ENCODE measurements around the gene LRP4. TPM values are rescaled to one million over a fixed set of nuclear protein-coding genes. Genes with fewer than 3 reads are reported as not detected.

LRP4 gene
- total RNA-seq, 1 donor: 2.2 TPM

- Histone ChIP-seq H3K27me3 (ENCODE audit: insufficient read depth, low read length) (no peaks in the 10 kb centered on the region), H3K4me2 (ENCODE audit: insufficient read depth, low read length) (no peak overlapping the region), H4K20me1 (ENCODE audit: insufficient read depth, low read length) (no peaks in the 10 kb centered on the region), H3K27ac (ENCODE audit: low read depth, low read length) (no peak overlapping the region), H3K4me1 (ENCODE audit: insufficient read depth, low read length) (peaks cover 9% of the 10 kb centered on the region), H3K79me2 (ENCODE audit: insufficient read depth, low read length) (no peaks in the 10 kb centered on the region), H2AFZ (ENCODE audit: low read length) (no peak overlapping the region), H3K9me3 (ENCODE audit: low read depth, low read length) (no peaks in the 10 kb centered on the region), H3K4me3 (ENCODE audit: insufficient read depth, low read length) (no peak overlapping the region), H3K36me3 (ENCODE audit: insufficient read depth, low read length) (no peaks in the 10 kb centered on the region)
- no peak for TF ChIP-seq CTCF (IDR thresholded peaks at IDR 0.05; ENCODE audit: extremely low read depth, low read depth, low read length)
- DNase-seq (ENCODE audit: insufficient read length, low spot score, missing footprints): no peak
These were observed 26.2 kb downstream of the LRP4 start for GRCh38 chr11:46892109-46892508.

GRCh38 chr11:46890665-46891064 is 27.7 kb downstream of the LRP4 start:
- Histone ChIP-seq H3K27me3 (ENCODE audit: insufficient read depth, low read length) (no peaks in the 10 kb centered on the region), H3K79me2 (ENCODE audit: insufficient read depth, low read length) (no peaks in the 10 kb centered on the region), H2AFZ (ENCODE audit: low read length) (no peak overlapping the region), H3K36me3 (ENCODE audit: insufficient read depth, low read length) (no peaks in the 10 kb centered on the region), H3K4me3 (ENCODE audit: insufficient read depth, low read length) (no peak overlapping the region), H3K9me3 (ENCODE audit: low read depth, low read length) (no peaks in the 10 kb centered on the region), H4K20me1 (ENCODE audit: insufficient read depth, low read length) (no peaks in the 10 kb centered on the region), H3K4me1 (ENCODE audit: insufficient read depth, low read length) (peaks cover 2% of the 10 kb centered on the region), H3K27ac (ENCODE audit: low read depth, low read length) (no peak overlapping the region), H3K4me2 (ENCODE audit: insufficient read depth, low read length) (no peak overlapping the region)
- TF ChIP-seq CTCF (IDR thresholded peaks at IDR 0.05; ENCODE audit: extremely low read depth, low read depth, low read length): no peak
- DNase-seq (ENCODE audit: insufficient read length, low spot score, missing footprints): no peak

GRCh38 chr11:46889689-46890475 is 28.5 kb downstream of the LRP4 start:
- no peak overlapping the region for H2AFZ ChIP-seq (ENCODE audit: low read length)
- no peak overlapping the region for H3K4me2 ChIP-seq (ENCODE audit: insufficient read depth, low read length)
- H3K27ac ChIP-seq (ENCODE audit: low read depth, low read length): no peak overlapping the region
- H3K4me3 ChIP-seq (ENCODE audit: insufficient read depth, low read length): no peak overlapping the region
- H3K9me3 ChIP-seq (ENCODE audit: low read depth, low read length): no peaks in the 10 kb centered on the region
- H4K20me1 ChIP-seq (ENCODE audit: insufficient read depth, low read length): no peaks in the 10 kb centered on the region
- TF ChIP-seq CTCF (IDR thresholded peaks at IDR 0.05; ENCODE audit: extremely low read depth, low read depth, low read length): peak; percentile 94
- DNase-seq (ENCODE audit: insufficient read length, low spot score, missing footprints): peak; percentile 96
- no peaks in the 10 kb centered on the region for H3K79me2 ChIP-seq (ENCODE audit: insufficient read depth, low read length)
- H3K4me1 ChIP-seq (ENCODE audit: insufficient read depth, low read length): no peaks in the 10 kb centered on the region
- H3K36me3 ChIP-seq (ENCODE audit: insufficient read depth, low read length): no peaks in the 10 kb centered on the region
- no peaks in the 10 kb centered on the region for H3K27me3 ChIP-seq (ENCODE audit: insufficient read depth, low read length)

GRCh38 chr11:46889251-46889650 is 29.1 kb downstream of the LRP4 start:
- DNase-seq (ENCODE audit: insufficient read length, low spot score, missing footprints): no peak
- TF ChIP-seq CTCF (IDR thresholded peaks at IDR 0.05; ENCODE audit: extremely low read depth, low read depth, low read length): no peak
- Histone ChIP-seq H2AFZ (ENCODE audit: low read length) (no peak overlapping the region), H4K20me1 (ENCODE audit: insufficient read depth, low read length) (no peaks in the 10 kb centered on the region), H3K4me1 (ENCODE audit: insufficient read depth, low read length) (no peaks in the 10 kb centered on the region), H3K36me3 (ENCODE audit: insufficient read depth, low read length) (no peaks in the 10 kb centered on the region), H3K9me3 (ENCODE audit: low read depth, low read length) (no peaks in the 10 kb centered on the region), H3K79me2 (ENCODE audit: insufficient read depth, low read length) (no peaks in the 10 kb centered on the region), H3K4me2 (ENCODE audit: insufficient read depth, low read length) (no peak overlapping the region), H3K27ac (ENCODE audit: low read depth, low read length) (no peak overlapping the region), H3K4me3 (ENCODE audit: insufficient read depth, low read length) (no peak overlapping the region), H3K27me3 (ENCODE audit: insufficient read depth, low read length) (no peaks in the 10 kb centered on the region)
